A673 (cell line): ENCODE measurements around the gene USP5. TPM values are rescaled to one million over a fixed set of nuclear protein-coding genes. Genes with fewer than 3 reads are reported as not detected.

Source experiments
- BruUV-seq: library from RNA; stranded (reverse); fragments of 400-500 nt; replicated peaks from 2 replicates; lab custom pipeline; 2021; lab: Mats Ljungman, UMichigan
- CTCF ChIA-PET: fragments of 300-600 bp; sonication (Branson Sonifier 250); formaldehyde crosslinking; loops from one replicate; lab custom pipeline; 2022; ENCODE audit warnings: antibody characterized with exemption; lab: Charles Lee
- POLR2A ChIA-PET: fragments of 300-600 bp; sonication (Branson Sonifier 250); formaldehyde crosslinking; loops from one replicate; lab custom pipeline; 2022; ENCODE audit warnings: antibody characterized with exemption; ENCODE audit not compliant: low non-redundant PET; lab: Charles Lee
- DNase-seq: peaks from one replicate; pipeline ENCODE4 v3.0.0-alpha.2; 2015; ENCODE audit warnings: low spot score
- H3K27ac ChIP-seq: fragments of 200-600 bp; sonication (generic); 2 replicates; pipeline ENCODE4 v1.5.1; 2016; ENCODE audit warnings: mixed run types, low read depth, mild to moderate bottlenecking, mixed read lengths, antibody characterized with exemption, low read length; ENCODE audit not compliant: poor library complexity, severe bottlenecking
- H3K27me3 ChIP-seq: fragments of 200-600 bp; sonication (generic); replicated peaks from 2 replicates; pipeline ENCODE4 v1.6.1; 2017; ENCODE audit warnings: mixed run types, low read depth, mild to moderate bottlenecking, mixed read lengths, antibody characterized with exemption, low read length; ENCODE audit not compliant: insufficient read depth, poor library complexity
- H3K36me3 ChIP-seq: fragments of 200-600 bp; sonication (generic); 2 replicates; pipeline ENCODE4 v1.6.1; 2016; ENCODE audit warnings: mixed run types, mild to moderate bottlenecking, mixed read lengths, antibody characterized with exemption, low read length; ENCODE audit not compliant: insufficient read depth, poor library complexity, severe bottlenecking
- H3K4me1 ChIP-seq: fragments of 200-600 bp; sonication (generic); 2 replicates; pipeline ENCODE4 v1.6.1; 2017; ENCODE audit warnings: mixed run types, mild to moderate bottlenecking, mixed read lengths, antibody characterized with exemption, low read length; ENCODE audit not compliant: insufficient read depth, poor library complexity, severe bottlenecking
- H3K4me3 ChIP-seq: fragments of 200-600 bp; sonication (generic); 2 replicates; pipeline ENCODE4 v1.5.1; 2016; ENCODE audit warnings: low read depth, mixed run types, mild to moderate bottlenecking, mixed read lengths, low read length; ENCODE audit not compliant: poor library complexity, severe bottlenecking
- H3K9me3 ChIP-seq: fragments of 200-600 bp; sonication (generic); 2 replicates; pipeline ENCODE4 v1.6.1; 2016; ENCODE audit warnings: mixed run types, low read depth, mild to moderate bottlenecking, mixed read lengths, antibody characterized with exemption, low read length; ENCODE audit not compliant: poor library complexity, severe bottlenecking
- CTCF ChIP-seq: fragments of 300-800, 200-600 bp; sonication (generic); conservative IDR thresholded peaks from 2 replicates; pipeline ENCODE4 v1.5.1; 2017; ENCODE audit warnings: low read depth, mild to moderate bottlenecking, antibody characterized with exemption, low read length, moderate library complexity, mixed read lengths
- EZH2 ChIP-seq: fragments of 200-600 bp; sonication (generic); IDR thresholded peaks from 2 replicates; pipeline ENCODE4 v1.6.1; 2017; ENCODE audit warnings: borderline replicate concordance, low read depth, mild to moderate bottlenecking, mixed read lengths, antibody characterized with exemption, low read length; ENCODE audit not compliant: poor library complexity, severe bottlenecking
- intact Hi-C: fragments of 100-400 bp; cut with micrococcal nuclease; formaldehyde crosslinking; loops from one replicate; pipeline ENCODE4 v1.10.0; 2022; ENCODE audit not compliant: unreplicated experiment
- total RNA-seq: library from RNA; stranded (reverse); gene quantifications from 2 replicates; pipeline ENCODE4 v1.2.3, GENCODE V29; 2021

USP5 gene
- total RNA-seq, 1 experiment from 2014 or later = 209 TPM

GRCh38 chr12:6826734-6827436 is 25.1 kb upstream of the USP5 start:
- H3K4me3 ChIP-seq = no peak overlapping the region
- no peak for DNase-seq
- H3K9me3 ChIP-seq = no peaks in the 10 kb centered on the region
- H3K4me1 ChIP-seq = peaks cover 28% of the 10 kb centered on the region
- no peak for TF ChIP-seq CTCF
- H3K27ac ChIP-seq = peak overlapping the region; percentile 57
- no peaks in the 10 kb centered on the region for H3K27me3 ChIP-seq
- ChIA-PET POLR2A (interaction anchor here (0.6 to 0.9 kb wide), 2 partner anchors 73 to 595 kb away, joined by 3 read pairs; no protein-coding TSS in a partner anchor), CTCF (interaction anchor here (0.6 to 0.9 kb wide), 2 partner anchors 75 to 103 kb away, joined by 3 read pairs; no protein-coding TSS in a partner anchor)
- peaks cover 15% of the 10 kb centered on the region for H3K36me3 ChIP-seq
- intact Hi-C loops = loop anchor here (5.0 kb wide), 2 partner anchors 60 to 210 kb away; partner anchors contain the start of gene PTMS
- BruUV-seq = no TSS peak

- intact Hi-C loops = loop anchor here (5.0 kb wide), 2 partner anchors 60 to 210 kb away; partner anchors contain the start of gene PTMS
- CTCF ChIA-PET = interaction anchor here (0.6 to 0.9 kb wide), 2 partner anchors 75 to 104 kb away, joined by 3 read pairs; no protein-coding TSS in a partner anchor
Observed at GRCh38 chr12:6827437-6827911, 24.5 kb upstream of the USP5 start.

More at GRCh38 chr12:6827437-6827911, 24.5 kb upstream of the USP5 start:
- H3K27me3 ChIP-seq = no peaks in the 10 kb centered on the region
- peaks cover 23% of the 10 kb centered on the region for H3K4me1 ChIP-seq
- no peak for TF ChIP-seq CTCF
- no peak for TF ChIP-seq EZH2
- peak overlapping the region; percentile 29 for H3K4me3 ChIP-seq
- POLR2A ChIA-PET = interaction anchor here (0.6 kb wide), 1 partner anchor 594 kb away, joined by 3 read pairs; no protein-coding TSS in a partner anchor
- no TSS peak for BruUV-seq
- peak; percentile 95 for DNase-seq
- H3K36me3 ChIP-seq = peaks cover 21% of the 10 kb centered on the region
- no peaks in the 10 kb centered on the region for H3K9me3 ChIP-seq
- peak overlapping the region; percentile 57 for H3K27ac ChIP-seq
